Peyer's patch (tissue), 4 donors: ENCODE data around the gene MCUB.
"Not testable (repeated sequence)": the region's sequence is repeated elsewhere in the genome, so short reads cannot be mapped to it uniquely, and the experiment has no call there.

Experiments
- POLR2A ChIP-seq, 2 donors: fragments of 450-650 bp; IDR thresholded peaks; one replicate each; pipeline ENCODE4 v1.5.1; 2017; ENCODE audit warnings: antibody characterized with exemption in 2 of 2, mild to moderate bottlenecking in 2 of 2, moderate library complexity in 2 of 2
- TF ChIP-seq, protein P1 (sequence below), 6 experiments: fragments of 450-650 bp in 4 of 6; fragments of 200-600 bp in 2 of 6; sonication (generic) in 1 of 6; IDR thresholded peaks; one replicate each; pipeline ENCODE4 v1.5.1; 2017 to 2019; ENCODE audit warnings: antibody characterized with exemption in 6 of 6, mild to moderate bottlenecking in 3 of 6, moderate library complexity in 1 of 6

- TF ChIP-seq, protein P1, sequence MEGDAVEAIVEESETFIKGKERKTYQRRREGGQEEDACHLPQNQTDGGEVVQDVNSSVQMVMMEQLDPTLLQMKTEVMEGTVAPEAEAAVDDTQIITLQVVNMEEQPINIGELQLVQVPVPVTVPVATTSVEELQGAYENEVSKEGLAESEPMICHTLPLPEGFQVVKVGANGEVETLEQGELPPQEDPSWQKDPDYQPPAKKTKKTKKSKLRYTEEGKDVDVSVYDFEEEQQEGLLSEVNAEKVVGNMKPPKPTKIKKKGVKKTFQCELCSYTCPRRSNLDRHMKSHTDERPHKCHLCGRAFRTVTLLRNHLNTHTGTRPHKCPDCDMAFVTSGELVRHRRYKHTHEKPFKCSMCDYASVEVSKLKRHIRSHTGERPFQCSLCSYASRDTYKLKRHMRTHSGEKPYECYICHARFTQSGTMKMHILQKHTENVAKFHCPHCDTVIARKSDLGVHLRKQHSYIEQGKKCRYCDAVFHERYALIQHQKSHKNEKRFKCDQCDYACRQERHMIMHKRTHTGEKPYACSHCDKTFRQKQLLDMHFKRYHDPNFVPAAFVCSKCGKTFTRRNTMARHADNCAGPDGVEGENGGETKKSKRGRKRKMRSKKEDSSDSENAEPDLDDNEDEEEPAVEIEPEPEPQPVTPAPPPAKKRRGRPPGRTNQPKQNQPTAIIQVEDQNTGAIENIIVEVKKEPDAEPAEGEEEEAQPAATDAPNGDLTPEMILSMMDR (IDR thresholded peaks at IDR 0.05), result not testable (repeated sequence)
- TF ChIP-seq POLR2A (IDR thresholded peaks at IDR 0.05), result not testable (repeated sequence)
These were observed 20.0 kb downstream of the MCUB start for GRCh38 chr4:109579997-109580396.
